ENCODE results near the gene DMGDH. TPM values are rescaled to one million over a fixed set of nuclear protein-coding genes. Genes with fewer than 3 reads are reported as not detected.

DMGDH gene
- total RNA-seq, 2 experiments from 2014 or later = 0.45 to 1.3 TPM

- no peak for TF ChIP-seq CTCF (IDR thresholded peaks at IDR 0.05)
- H3K27me3 Mint-ChIP-seq = no peaks in the 10 kb centered on the region
- DNase-seq = no peak
- no peak overlapping the region for H3K4me3 Mint-ChIP-seq
- intact Hi-C loops (cut with micrococcal nuclease) = no loop called here
- H3K4me1 Mint-ChIP-seq (ENCODE audit: low read depth) = no peaks in the 10 kb centered on the region
- no peak overlapping the region for H3K27ac Mint-ChIP-seq
- no peaks in the 10 kb centered on the region for H3K36me3 Mint-ChIP-seq (ENCODE audit: low read depth)
- CTCF ChIA-PET = interaction anchor here (0.8 to 2.8 kb wide), 7 partner anchors 22 to 86 kb away, joined by 3 to 14 read pairs (median 5); no protein-coding TSS in a partner anchor
- ATAC-seq = no peak
- no peaks in the 10 kb centered on the region for H3K9me3 Mint-ChIP-seq
- POLR2A ChIA-PET = interaction anchor here (1.1 kb wide), 1 partner anchor 110 kb away, joined by 3 read pairs; no protein-coding TSS in a partner anchor
These were observed 22.3 kb downstream of the DMGDH start for GRCh38 chr5:79047199-79047598.

GRCh38 chr5:79042188-79042587, 27.3 kb downstream of the DMGDH start:
- no peak for TF ChIP-seq CTCF (IDR thresholded peaks at IDR 0.05)
- no peak overlapping the region for H3K27ac Mint-ChIP-seq
- no peaks in the 10 kb centered on the region for H3K27me3 Mint-ChIP-seq
- no peaks in the 10 kb centered on the region for H3K4me1 Mint-ChIP-seq (ENCODE audit: low read depth)
- no peaks in the 10 kb centered on the region for H3K36me3 Mint-ChIP-seq (ENCODE audit: low read depth)
- ChIA-PET POLR2A (no interaction called here), CTCF (interaction anchor here (0.8 to 6.1 kb wide), 5 partner anchors 19 to 816 kb away, joined by 3 to 53 read pairs (median 4); no protein-coding TSS in a partner anchor)
- intact Hi-C loops (cut with micrococcal nuclease) = no loop called here
- no peak for DNase-seq
- H3K9me3 Mint-ChIP-seq = no peaks in the 10 kb centered on the region
- no peak for ATAC-seq
- no peak overlapping the region for H3K4me3 Mint-ChIP-seq

GRCh38 chr5:79036769-79037168, 32.7 kb downstream of the DMGDH start:
- H3K4me3 Mint-ChIP-seq = no peak overlapping the region

GRCh38 chr5:79035237-79035636, 34.2 kb downstream of the DMGDH start:
- ChIA-PET POLR2A (no interaction called here), CTCF (interaction anchor here (0.7 to 5.0 kb wide), 3 partner anchors 10 to 16 kb away, joined by 3 to 28 read pairs (median 4); no protein-coding TSS in a partner anchor)
- Mint-ChIP-seq H3K27me3 (no peaks in the 10 kb centered on the region), H3K27ac (no peak overlapping the region), H3K4me1 (ENCODE audit: low read depth) (no peaks in the 10 kb centered on the region), H3K36me3 (ENCODE audit: low read depth) (no peaks in the 10 kb centered on the region), H3K9me3 (no peaks in the 10 kb centered on the region), H3K4me3 (no peak overlapping the region)
- intact Hi-C loops (cut with micrococcal nuclease) = no loop called here
- no peak for TF ChIP-seq CTCF (IDR thresholded peaks at IDR 0.05)
- ATAC-seq (no peak), DNase-seq (no peak)

More at GRCh38 chr5:79036769-79037168, 32.7 kb downstream of the DMGDH start:
- ATAC-seq (no peak), DNase-seq (no peak)
- Mint-ChIP-seq H3K4me1 (ENCODE audit: low read depth) (no peaks in the 10 kb centered on the region), H3K27ac (no peak overlapping the region), H3K36me3 (ENCODE audit: low read depth) (no peaks in the 10 kb centered on the region), H3K27me3 (no peaks in the 10 kb centered on the region), H3K9me3 (no peaks in the 10 kb centered on the region)
- no peak for TF ChIP-seq CTCF (IDR thresholded peaks at IDR 0.05)
- POLR2A ChIA-PET = no interaction called here
- CTCF ChIA-PET = interaction anchor here (5.0 kb wide), 1 partner anchor 12 kb away, joined by 28 read pairs; no protein-coding TSS in a partner anchor
- intact Hi-C loops (cut with micrococcal nuclease) = no loop called here

- ATAC-seq = no peak
- Mint-ChIP-seq H3K27me3 (no peaks in the 10 kb centered on the region), H3K27ac (no peak overlapping the region), H3K4me1 (ENCODE audit: low read depth) (no peaks in the 10 kb centered on the region), H3K4me3 (no peak overlapping the region), H3K9me3 (no peaks in the 10 kb centered on the region), H3K36me3 (ENCODE audit: low read depth) (no peaks in the 10 kb centered on the region)
- no peak for TF ChIP-seq CTCF (IDR thresholded peaks at IDR 0.05)
- intact Hi-C loops (cut with micrococcal nuclease) = no loop called here
- CTCF ChIA-PET = interaction anchor here (1.0 to 5.0 kb wide), 3 partner anchors 8 to 100 kb away, joined by 3 to 28 read pairs (median 5); no protein-coding TSS in a partner anchor
- POLR2A ChIA-PET = interaction anchor here (1.0 kb wide), 1 partner anchor 45 kb away, joined by 3 read pairs; no protein-coding TSS in a partner anchor
- no peak for DNase-seq
These were observed 36.7 kb downstream of the DMGDH start for GRCh38 chr5:79032782-79033181.

All from activated CD8-positive, alpha-beta T cell treated with anti-CD3 and anti-CD28 coated beads for 36 hours (primary cell).